HG02759 (cell line): ENCODE results near the gene ZNF699.
"Not testable (repeated sequence)": the region's sequence is repeated elsewhere in the genome, so short reads cannot be mapped to it uniquely, and the experiment has no call there.

Experiments
- ATAC-seq: cut with Tn5 transposase; IDR thresholded peaks from one replicate; pipeline ENCODE4 v1.9.1; 2021; ENCODE audit warnings: mild to moderate bottlenecking, moderate library complexity; ENCODE audit not compliant: unreplicated experiment

ZNF699 gene

GRCh38 chr19:9289231-9289884, 20.3 kb downstream of the ZNF699 start:
- no peak for ATAC-seq

DNA sequence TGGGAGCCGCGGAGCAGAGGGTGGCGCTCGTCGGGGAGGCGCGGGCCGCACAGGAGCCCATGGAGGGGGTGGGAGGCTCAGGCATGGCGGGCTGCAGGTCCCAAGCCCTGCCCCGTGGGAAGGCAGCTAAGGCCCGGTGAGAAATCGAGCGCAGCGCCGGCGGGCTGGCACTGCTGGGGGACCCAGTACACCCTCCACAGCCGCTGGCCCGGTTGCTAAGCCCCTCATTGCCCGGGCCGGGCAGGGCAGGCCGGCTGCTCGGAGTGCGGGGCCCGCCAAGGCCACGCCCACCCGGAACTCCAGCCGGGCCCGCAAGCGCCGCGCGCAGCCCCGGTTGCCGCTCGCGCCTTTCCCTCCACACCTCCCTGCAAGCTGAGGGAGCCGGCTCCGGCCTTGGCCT, 26.2 kb downstream of the ZNF699 start:
- ATAC-seq, result not testable (repeated sequence)

GRCh38 chr19:9251236-9251635, 58.4 kb downstream of the ZNF699 start:
- ATAC-seq, result no peak

DNA sequence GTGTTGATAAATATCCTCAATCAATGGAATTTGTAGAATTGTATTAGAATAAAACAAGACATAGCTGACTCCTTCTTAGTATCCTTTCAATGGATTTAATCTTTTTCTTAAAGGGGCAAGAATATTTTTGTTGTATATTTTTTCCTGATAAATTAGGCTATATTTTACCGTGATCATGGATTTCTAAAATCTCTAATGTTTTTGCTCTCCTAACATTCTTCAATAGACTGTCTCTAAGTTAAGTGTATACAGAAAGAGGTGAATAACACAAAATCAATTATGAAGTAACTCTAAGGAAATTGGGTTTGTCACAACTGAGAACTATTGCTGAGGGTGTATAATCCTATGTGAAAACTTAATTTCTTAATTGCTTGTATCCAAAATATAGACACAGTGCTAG, 59.0 kb downstream of the ZNF699 start, which contains the start of gene OR7E24:
Gene OR7E24 (plus strand): TSS at position 301 of the 400 bp plus-strand sequence. CDS start 114 bp downstream, outside the sequence.
- no peak for ATAC-seq
